ENCODE measurements around the gene CCDC32. TPM values are rescaled to one million over a fixed set of nuclear protein-coding genes. Genes with fewer than 3 reads are reported as not detected.

The CCDC32 gene
- total RNA-seq, 1 donor from 2014 or later: 24.8 TPM

DNA sequence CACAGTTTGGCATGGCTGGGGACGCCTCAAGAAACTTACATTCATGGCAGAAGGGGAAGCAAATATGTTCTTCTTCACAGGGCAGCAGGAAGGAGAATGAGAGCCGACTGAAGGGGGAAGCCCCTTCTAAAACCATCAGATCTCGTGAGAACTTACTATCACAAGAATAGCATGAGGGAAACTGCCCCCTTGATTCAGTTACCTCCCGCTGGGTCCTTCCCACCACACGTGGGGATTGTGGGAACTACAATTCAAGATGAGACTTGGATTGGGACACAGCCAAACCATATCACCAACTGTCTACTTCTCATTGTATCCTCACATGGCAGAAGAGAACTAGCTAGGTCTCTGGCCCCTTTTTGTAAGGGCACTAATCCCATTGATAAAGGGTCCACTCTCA, 30.5 kb downstream of the CCDC32 start:
- TF ChIP-seq, protein P1, sequence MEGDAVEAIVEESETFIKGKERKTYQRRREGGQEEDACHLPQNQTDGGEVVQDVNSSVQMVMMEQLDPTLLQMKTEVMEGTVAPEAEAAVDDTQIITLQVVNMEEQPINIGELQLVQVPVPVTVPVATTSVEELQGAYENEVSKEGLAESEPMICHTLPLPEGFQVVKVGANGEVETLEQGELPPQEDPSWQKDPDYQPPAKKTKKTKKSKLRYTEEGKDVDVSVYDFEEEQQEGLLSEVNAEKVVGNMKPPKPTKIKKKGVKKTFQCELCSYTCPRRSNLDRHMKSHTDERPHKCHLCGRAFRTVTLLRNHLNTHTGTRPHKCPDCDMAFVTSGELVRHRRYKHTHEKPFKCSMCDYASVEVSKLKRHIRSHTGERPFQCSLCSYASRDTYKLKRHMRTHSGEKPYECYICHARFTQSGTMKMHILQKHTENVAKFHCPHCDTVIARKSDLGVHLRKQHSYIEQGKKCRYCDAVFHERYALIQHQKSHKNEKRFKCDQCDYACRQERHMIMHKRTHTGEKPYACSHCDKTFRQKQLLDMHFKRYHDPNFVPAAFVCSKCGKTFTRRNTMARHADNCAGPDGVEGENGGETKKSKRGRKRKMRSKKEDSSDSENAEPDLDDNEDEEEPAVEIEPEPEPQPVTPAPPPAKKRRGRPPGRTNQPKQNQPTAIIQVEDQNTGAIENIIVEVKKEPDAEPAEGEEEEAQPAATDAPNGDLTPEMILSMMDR (IDR thresholded peaks at IDR 0.05): no peak
- no peak for ATAC-seq

DNA sequence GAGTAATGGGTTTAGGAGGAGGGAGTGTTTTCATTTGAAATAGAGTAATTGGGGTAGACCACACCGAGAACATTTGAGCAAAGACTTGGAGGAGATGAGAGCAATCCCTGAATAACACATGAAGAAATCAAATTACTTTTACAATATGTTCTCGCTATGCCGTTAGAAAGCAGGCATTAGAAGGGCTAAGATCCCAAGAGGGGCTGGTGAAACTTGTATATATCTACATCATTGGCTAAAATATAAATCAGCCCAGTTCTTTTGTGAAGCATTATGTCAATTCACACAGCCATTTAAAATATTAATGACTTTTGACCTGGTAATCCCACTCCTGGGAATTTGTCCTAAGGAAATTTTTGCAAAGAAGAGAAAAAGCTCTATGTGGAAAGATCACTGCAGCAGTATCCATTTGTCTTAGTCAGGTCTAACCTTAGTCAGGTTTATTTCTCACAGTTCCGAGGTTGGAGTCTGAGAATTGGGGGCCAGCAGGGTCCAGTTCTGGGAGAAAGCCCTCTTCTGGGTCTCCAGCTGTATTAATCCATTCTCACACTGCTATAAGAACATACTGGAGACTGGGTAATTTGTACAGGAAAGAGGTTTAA, 31.0 kb downstream of the CCDC32 start:
- H3K36me3 ChIP-seq: no peaks in the 10 kb centered on the region
- intact Hi-C loops (cut with DNase I): no loop called here
- H3K4me1 ChIP-seq: no peaks in the 10 kb centered on the region
- no peak overlapping the region for H3K27ac ChIP-seq
- H3K9me3 ChIP-seq: no peaks in the 10 kb centered on the region
- H3K27me3 ChIP-seq (ENCODE audit: low read depth): no peaks in the 10 kb centered on the region
- DNase-seq (no peak), ATAC-seq (no peak)
- TF ChIP-seq, protein P1 (IDR thresholded peaks at IDR 0.05): no peak
- H3K4me3 ChIP-seq: no peak overlapping the region

More for the DNA sequence above, 30.5 kb downstream of the CCDC32 start:
- Histone ChIP-seq H3K9me3 (no peaks in the 10 kb centered on the region), H3K36me3 (no peaks in the 10 kb centered on the region), H3K4me3 (no peak overlapping the region), H3K27ac (no peak overlapping the region), H3K27me3 (ENCODE audit: low read depth) (no peaks in the 10 kb centered on the region), H3K4me1 (no peaks in the 10 kb centered on the region)
- intact Hi-C loops (cut with DNase I): no loop called here
- no peak for DNase-seq

DNA sequence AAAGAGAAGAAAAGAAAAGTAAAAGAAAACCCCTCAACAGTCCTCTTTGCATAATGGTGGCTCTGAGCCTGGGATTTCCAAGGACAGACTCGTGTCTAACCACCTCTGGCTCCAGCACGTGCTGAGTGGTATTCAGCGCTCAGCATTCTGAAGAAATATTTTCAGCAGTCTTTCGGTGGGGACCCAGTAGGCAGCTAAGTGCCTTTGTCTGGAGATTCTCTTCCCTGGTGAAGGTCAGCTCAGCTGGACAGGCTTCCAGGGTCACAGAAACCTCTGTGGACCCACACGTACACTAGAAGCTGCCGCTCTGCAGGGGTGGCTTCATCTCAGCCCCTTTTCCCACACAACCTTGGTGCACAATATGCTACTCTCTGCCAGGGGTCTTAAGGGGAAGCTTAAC, 36.0 kb downstream of the CCDC32 start:
- H3K27ac ChIP-seq: no peak overlapping the region
- TF ChIP-seq, protein P1 (IDR thresholded peaks at IDR 0.05): no peak
- H3K4me3 ChIP-seq: no peak overlapping the region
- no peaks in the 10 kb centered on the region for H3K9me3 ChIP-seq
- ATAC-seq (no peak), DNase-seq (no peak)
- no peaks in the 10 kb centered on the region for H3K36me3 ChIP-seq
- no peaks in the 10 kb centered on the region for H3K27me3 ChIP-seq (ENCODE audit: low read depth)
- H3K4me1 ChIP-seq: no peaks in the 10 kb centered on the region
- intact Hi-C loops (cut with DNase I): no loop called here

DNA sequence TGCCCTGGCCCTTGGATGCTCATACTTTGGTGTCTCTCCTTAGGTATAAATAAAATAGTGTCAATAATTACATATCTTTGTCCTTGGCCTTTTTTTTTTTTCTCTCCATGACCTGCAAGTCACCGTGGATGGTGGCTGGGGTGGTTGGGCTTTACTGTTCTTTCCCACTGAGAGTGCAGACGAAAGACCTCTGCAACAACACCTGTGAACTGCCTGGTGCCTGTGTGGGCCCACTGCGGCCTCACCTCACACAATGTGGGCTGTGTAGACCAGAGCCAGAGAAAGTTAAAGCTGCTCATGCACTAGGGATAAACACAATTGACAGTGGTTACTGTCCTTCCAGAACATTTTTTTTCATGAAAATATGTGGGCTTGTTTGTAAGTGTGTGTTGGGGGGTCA, 39.0 kb downstream of the CCDC32 start:
- intact Hi-C loops (cut with DNase I): no loop called here
- no peaks in the 10 kb centered on the region for H3K9me3 ChIP-seq
- DNase-seq: no peak
- no peak overlapping the region for H3K27ac ChIP-seq
- H3K27me3 ChIP-seq (ENCODE audit: low read depth): no peaks in the 10 kb centered on the region
- ATAC-seq: no peak
- H3K36me3 ChIP-seq: no peaks in the 10 kb centered on the region
- TF ChIP-seq, protein P1 (IDR thresholded peaks at IDR 0.05): no peak
- H3K4me3 ChIP-seq: no peak overlapping the region
- no peaks in the 10 kb centered on the region for H3K4me1 ChIP-seq

DNA sequence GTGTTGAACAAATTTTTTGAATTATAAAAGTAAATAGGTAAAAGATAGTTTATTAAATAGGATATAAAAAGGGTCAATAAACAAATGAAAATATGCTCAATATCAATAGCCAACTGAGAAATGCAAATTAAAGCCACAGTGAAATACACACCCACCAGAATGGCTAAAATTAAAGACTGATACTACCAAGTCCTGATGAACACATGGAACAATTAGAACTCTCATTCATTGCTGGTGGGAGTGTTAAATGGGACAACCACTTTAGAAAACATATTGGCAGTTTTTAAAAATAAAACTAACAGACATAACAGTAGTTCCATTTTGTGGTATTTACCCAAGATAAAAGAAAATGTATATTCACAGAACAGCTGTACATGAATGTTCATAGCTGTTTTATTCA, 41.2 kb downstream of the CCDC32 start:
- no peaks in the 10 kb centered on the region for H3K36me3 ChIP-seq
- no peaks in the 10 kb centered on the region for H3K27me3 ChIP-seq (ENCODE audit: low read depth)
- intact Hi-C loops (cut with DNase I): no loop called here
- no peak overlapping the region for H3K4me3 ChIP-seq
- H3K4me1 ChIP-seq: no peaks in the 10 kb centered on the region
- H3K27ac ChIP-seq: no peak overlapping the region
- ATAC-seq: no peak
- TF ChIP-seq, protein P1 (IDR thresholded peaks at IDR 0.05): no peak
- no peak for DNase-seq
- no peaks in the 10 kb centered on the region for H3K9me3 ChIP-seq
